ENCODE measurements around the gene PADI4.

Gene PADI4, protein sequence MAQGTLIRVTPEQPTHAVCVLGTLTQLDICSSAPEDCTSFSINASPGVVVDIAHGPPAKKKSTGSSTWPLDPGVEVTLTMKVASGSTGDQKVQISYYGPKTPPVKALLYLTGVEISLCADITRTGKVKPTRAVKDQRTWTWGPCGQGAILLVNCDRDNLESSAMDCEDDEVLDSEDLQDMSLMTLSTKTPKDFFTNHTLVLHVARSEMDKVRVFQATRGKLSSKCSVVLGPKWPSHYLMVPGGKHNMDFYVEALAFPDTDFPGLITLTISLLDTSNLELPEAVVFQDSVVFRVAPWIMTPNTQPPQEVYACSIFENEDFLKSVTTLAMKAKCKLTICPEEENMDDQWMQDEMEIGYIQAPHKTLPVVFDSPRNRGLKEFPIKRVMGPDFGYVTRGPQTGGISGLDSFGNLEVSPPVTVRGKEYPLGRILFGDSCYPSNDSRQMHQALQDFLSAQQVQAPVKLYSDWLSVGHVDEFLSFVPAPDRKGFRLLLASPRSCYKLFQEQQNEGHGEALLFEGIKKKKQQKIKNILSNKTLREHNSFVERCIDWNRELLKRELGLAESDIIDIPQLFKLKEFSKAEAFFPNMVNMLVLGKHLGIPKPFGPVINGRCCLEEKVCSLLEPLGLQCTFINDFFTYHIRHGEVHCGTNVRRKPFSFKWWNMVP

DNA sequence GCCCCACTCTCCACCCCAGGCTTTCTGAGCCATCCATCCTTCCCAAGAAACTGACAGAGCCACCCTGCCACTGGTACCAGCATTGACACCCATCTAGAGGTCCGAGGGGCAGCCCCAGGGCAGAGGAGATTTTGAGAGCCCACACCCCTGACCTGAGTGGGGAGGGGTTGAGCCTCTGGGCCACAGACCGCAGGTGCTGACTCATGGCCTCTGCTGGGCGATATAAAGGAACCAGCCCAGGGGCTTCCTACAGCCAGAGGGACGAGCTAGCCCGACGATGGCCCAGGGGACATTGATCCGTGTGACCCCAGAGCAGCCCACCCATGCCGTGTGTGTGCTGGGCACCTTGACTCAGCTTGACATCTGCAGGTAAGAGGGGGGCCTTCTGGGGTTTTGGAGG is at the start of gene PADI4:
Gene PADI4 (plus strand): TSS at position 252 of the 400 bp plus-strand sequence. CDS start 26 bp downstream, at position 278.
- DNase-seq, result peak; percentile 69

DNA sequence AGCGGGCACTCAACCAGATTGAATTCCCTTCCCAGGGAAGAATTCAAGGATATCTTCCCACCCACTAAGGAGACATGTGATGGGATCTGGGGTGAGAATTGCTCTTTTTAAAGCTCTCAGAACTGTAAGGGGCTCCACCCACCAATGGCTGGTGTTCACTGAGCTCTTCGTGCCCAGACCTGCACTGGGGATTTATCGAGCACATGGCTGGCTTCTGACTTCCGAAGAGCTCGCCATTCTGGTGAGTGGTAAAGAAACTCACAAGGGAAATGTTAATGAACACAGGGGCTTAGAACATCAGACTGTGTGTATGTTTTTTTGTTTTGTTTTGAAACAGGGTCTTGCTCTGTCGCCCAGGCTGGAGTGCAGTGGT is 49.3 kb upstream of the PADI4 start:
- no peak for DNase-seq

DNA sequence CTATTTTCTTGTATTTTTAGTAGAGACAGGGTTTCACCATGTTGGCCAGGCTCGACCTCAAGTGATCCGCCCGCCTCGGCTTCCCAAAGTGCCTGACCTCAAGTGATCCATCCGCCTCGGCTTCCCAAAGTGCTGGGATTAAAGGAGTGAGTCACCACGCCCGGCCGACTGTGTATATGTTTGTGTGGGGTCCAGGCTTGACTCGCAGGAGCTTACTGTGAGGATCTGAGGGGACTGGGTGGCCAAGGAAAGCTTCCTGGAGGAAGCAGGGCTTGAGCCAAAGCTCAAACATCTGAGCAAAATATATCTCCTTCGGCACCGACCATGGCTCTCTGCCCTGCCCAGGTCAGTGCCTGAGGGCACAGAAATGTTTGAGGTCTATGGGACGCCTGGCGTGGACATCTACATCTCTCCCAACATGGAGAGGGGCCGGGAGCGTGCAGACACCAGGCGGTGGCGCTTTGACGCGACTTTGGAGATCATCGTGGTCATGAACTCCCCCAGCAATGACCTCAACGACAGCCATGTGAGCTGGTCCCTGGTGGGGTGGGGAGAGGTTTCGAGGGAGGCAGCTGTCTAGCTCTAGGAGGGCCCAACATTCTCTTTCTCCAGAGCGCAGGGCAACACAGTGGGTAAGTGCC is 48.6 kb upstream of the PADI4 start:
- DNase-seq, result no peak

DNA sequence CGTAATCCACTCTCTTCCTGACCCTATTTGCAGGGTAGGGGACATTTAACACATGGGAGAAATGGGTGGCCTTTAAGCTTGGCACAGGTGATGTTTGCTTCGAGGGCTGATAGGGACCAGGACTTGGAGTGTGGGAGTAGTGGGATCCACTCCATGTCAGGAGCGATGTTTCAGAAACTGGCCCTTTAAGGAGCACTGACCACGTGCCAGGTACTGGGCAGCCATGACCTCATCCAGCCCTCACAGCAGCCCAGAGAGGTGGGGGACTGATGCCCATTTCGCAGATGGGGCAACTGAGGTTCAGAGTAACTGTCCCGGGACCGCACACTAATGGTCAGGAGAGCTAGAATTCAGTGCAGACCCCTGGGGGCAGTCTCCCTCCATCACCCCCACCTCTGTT is 47.7 kb upstream of the PADI4 start:
- no peak for DNase-seq

DNA sequence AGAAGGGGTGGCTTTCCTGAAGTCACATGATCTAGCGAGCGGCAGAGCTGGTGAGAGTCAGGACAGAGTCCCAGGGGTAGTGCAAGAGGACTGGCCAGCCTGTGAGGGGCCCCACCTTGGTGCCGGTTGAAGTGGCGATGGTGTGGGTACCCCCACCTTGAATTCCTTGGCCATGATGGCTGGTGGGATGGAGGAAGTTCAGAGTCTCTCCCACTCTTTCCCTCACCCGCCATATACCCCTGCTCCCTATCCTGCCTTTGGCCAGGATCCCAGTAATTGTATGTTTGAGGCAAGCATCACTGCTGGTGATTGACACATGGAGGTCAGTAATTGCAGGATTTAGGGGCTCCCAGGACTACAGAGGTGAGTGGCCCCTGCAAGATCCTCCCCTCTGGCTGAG is 47.3 kb upstream of the PADI4 start:
- no peak for DNase-seq

DNA sequence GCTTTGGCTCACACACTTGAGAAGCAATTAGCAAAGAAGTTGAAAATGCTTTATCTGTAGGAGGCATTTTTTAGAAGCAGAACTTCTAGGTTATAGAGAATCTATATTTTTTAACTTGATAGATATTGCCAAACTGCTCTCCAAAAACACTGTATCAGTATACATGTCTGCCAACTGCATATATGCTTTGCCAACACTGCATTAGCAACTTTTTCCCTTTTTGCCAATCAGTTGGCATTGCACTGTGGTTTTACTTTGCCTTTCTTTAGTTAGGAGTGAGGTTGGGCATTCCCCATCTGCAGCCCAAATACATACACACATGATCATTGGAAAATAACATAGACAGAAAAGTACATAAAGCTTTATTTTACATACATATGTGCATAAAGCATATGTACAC is 44.1 kb upstream of the PADI4 start:
- DNase-seq, result no peak

DNA sequence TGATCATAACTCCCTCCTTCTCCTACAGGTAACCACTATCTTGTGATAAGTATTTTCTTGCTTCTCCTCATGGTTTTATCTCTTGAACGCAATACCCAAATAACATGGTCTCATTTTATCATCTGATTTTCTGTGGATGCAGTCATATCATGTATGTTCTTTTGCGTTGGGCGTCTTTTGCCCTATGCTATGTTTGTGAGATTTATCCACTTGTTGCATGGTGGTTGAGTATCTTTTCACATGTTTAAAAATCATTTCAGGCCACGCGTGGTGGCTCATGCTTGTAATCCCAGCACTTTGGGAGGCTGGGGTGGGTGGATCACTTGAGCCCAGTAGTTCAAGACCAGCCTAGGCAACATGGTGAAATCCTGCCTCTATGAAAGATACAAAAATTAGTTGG is 43.5 kb upstream of the PADI4 start:
- no peak for DNase-seq

DNA sequence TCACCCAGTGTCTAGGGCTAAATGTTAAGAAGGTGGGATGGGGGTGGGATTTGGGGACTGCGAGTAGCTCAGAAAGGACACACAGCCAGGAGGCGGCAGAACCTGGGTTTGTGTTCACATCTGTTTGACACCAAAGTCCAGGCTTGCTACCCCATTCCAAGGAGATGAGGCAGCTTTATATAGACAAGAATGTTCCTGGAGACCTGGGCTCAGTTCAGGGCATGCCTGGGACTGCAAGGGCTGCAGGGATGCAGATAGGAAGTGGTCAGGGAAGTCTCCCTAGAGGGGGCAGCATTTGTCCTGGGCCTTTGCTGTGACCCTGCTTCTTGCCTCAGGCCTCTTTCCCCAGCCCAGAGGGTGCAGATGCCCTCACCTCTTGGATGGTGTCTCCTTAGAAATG is 42.8 kb upstream of the PADI4 start:
- no peak for DNase-seq

DNA sequence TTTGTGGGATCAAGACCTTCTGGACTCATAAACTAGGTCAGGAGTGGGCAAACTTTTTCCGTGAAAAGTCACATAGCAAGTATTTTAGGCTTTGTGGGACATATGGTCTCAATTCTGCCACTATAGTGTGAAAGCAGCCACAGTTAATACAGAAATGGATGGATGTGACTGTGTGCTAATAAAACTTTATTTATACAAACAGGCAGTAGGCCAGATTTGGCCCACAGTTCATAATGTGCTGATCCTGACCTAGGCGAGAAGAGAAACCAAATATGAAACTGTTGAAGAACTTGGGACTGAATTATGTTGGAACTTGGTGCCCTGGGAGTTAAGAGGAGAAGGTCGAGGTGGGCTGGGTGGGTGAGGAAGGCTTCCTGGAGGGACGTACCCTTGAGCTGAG is 42.0 kb upstream of the PADI4 start:
- no peak for DNase-seq

DNA sequence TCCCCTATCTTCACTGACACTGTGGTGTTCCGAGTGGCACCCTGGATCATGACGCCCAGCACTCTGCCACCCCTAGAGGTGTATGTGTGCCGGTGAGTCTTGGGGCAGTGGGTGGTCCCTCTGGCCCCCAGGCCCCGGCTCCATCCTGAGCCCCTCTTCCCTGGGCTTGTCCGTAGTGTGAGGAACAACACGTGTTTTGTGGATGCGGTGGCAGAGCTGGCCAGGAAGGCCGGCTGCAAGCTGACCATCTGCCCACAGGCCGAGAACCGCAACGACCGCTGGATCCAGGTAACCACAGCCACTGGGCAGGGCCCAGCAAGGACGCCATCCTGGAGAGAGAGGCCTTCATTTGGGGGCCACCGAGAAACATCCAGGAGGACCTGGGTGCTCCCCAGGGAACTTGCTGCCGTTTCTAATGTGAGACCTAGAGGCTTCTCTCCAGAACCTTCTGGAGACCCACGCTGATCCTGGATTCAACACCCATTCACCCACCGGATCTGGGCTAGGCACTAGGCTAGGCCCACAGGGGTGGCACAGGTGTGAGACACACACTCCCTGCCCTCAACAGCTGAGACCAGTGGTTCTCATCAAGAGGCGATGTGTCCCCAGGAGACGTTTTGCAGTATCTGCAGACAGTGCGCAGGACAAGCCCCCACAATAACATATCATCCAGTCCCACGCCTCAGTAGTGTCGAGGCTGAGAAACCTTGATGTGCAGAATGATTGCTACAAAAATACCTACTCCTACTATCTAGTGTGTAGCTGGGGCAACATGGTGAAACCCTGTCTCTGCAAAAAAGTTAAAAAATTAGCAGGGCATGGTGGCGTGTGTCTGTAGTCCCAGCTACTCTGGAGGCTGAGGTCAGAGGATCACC is 36.9 kb upstream of the PADI4 start:
- no peak for DNase-seq

DNA sequence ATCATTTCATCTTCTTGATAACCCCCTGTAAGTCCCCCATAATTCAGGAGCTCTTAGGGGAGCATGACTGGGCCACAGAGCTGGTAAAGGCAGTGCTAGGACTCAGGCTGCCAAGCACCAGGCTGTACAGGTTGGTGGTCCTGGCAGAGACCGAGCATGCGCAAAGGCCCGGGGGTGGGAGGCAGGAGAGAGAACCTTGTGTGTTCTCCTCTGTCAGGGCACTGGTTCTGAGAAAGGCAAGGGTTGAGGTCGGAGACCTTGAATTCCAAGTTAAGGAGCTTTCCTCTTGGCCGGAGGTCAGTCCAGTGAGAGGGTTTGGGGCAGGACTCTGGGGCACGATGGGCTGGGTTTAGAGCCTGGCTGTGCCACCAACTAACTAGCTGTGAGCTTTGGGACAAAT is 35.9 kb upstream of the PADI4 start:
- DNase-seq, result no peak

DNA sequence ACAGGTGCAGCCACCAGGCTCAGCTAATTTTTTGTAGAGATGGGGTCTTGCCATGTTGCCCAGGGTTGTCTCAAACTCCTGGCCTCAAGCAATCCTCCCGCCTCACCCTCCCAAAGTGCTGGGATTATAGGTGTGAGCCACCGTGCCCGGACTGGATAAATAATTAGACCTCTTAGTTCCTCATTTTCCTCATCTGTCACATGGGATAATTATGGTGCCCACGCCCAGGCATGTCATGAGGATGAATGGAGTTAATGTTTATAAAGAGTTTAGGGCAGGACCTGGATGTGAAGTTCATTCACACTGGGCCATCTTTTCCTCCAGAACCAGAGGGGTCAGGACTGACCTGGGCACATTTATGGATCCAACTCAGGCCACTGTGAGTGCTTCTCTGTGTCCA is 35.4 kb upstream of the PADI4 start:
- DNase-seq, result no peak

DNA sequence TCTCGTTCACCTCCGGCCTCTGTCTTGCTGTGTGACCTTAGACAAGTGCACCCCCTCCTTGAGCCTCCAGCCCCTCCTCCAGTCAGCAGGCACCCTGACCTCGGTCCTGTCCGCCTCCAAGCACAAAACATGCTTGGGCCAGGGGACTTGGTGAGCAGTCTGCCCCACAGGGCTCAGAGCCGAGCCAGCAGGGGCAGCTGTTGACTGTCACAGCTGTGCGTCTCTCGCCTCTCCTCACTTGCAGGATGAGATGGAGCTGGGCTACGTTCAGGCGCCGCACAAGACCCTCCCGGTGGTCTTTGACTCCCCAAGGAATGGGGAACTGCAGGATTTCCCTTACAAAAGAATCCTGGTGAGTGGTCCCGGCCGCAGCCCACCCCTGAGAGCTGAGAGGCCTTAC is 34.9 kb upstream of the PADI4 start:
- DNase-seq, result no peak

DNA sequence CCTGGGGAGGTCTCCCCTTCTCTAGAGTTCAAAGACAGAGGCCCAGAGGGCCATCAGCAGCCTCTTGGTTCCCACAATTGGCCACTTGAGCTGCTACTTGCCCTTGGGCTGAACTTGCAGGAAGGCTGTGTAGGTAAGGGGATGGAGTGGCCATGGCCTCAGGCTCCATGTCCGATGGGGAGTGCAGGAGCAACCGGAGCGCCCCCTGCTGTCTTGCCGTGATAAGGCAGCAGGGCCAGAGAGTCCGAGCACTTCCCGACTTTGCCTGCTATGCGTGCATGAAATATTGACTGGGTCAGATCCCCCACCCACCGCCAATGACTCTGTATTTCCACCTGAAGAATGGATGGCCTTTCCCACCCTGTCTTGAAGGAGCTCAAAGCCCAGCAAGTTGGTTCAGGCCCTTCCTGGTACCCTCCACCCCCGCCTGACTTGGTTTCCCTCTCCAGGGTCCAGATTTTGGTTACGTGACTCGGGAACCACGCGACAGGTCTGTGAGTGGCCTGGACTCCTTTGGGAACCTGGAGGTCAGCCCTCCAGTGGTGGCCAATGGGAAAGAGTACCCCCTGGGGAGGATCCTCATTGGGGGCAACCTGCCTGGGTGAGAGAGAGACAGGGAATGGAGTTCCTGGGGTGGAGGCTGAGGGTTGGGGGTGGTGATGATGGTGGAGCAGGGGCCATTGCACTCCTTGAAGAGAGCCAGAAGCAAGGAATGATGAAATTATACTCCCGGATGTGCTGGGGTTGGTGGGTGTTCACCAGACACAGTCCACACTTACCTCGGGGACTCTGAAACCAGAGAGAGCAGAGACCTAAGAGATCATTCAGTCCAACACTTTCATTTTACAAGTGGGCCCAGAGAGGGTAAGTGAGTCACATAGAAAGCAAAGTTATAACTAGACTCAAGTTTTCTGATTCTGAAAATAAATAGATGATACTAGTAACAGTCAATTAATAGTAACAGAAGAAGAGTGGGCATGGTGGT is 33.5 kb upstream of the PADI4 start:
- peak; percentile 78 for DNase-seq

DNA sequence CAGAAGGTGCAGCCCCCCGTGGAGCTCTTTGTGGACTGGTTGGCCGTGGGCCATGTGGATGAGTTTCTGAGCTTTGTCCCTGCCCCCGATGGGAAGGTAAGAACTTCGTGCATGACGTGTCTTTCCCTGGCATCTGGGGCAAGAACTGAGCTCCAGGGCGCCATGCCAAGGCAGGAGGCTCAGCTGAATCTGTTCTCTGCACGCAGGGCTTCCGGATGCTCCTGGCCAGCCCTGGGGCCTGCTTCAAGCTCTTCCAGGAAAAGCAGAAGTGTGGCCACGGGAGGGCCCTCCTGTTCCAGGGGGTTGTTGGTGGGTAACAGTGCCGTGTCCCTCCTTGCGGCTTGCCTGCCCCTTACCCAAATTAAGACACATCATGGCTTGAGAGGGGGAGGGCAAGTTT is 31.4 kb upstream of the PADI4 start:
- DNase-seq, result peak; percentile 68

DNA sequence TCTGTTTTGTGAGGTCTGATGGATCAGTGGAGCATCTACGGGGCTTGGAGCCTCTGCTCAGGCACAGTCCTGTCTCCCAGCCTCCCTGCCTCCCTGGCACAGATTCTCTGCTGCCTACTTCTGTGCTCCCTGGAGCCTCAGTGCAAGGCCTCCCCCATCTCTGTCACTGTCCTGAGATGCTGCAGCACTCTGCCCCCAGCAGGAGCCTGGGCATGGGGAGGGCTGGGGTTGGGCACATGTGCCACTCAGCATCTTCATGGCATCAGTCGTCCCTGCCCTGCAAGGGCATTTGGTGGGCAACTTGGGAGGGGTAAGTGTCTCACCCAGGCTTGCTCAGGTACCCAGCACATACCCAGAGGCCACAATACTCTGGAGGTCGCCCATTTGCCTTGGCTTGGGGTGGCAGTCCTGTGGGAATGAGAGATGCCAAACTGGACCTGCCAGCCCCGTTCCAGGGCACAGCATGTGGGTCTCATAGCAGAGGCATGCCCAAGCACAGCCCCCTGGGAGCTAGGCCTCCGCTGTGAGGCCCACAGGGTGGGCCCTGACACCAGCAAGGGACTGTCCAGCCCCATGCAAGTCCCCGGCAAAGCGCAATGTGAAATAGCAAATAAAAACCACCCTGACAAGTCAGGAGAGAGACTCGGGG is 30.4 kb upstream of the PADI4 start:
- no peak for DNase-seq

DNA sequence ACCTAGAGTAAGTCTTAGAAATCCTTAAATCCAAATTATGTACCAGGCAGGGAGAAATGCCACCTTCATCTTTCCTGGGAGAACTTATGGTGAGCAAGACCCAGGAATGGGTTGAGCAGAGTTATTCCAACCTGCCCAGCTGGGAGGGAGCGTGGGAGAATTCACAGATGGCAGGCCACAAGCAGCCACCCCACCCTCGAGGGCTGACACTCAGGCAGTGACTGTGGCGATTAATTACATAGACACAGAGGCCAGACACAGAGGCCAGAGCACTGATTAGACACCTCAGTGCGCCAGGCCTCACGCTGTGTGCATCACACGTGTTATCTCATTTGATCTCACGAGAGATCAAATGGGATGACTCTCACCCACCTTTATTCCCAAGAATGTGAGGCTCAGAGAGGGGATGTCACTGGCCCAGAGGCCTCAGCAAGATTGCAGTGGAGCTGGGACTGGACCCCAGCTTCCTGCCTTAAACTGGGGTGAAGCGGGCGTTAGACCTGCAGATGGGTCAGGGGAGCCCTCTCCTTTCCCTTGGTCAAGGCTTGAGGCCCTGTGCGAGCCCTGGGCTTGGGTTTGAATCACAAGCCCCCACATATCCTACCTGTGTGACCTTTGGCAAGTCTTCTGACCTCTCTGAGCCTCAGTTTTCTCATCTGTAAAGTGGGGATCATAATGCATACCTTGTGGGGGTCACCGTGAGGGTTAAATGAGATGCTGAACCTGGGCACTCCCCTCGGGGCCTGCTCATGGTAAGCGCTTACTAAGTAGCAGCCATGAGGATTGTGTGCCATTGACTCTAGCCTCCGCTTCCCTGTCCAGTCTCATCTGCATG is 28.8 kb upstream of the PADI4 start:
- no peak for DNase-seq

DNA sequence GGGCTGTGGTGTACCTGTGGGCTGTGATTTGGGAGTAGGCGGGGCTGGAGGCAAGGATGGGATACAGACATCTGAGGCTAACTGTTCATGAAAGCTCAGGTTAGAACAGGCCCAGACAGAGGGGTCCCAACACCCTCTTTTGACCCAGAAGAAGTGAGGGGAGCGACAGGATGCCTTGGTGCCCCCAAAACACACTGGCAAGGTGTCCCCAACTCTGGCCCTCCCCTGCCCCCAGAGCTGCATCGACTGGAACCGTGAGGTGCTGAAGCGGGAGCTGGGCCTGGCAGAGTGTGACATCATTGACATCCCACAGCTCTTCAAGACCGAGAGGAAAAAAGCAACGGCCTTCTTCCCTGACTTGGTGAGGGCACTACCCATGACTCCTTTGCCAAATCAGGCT is 27.6 kb upstream of the PADI4 start:
- no peak for DNase-seq

DNA sequence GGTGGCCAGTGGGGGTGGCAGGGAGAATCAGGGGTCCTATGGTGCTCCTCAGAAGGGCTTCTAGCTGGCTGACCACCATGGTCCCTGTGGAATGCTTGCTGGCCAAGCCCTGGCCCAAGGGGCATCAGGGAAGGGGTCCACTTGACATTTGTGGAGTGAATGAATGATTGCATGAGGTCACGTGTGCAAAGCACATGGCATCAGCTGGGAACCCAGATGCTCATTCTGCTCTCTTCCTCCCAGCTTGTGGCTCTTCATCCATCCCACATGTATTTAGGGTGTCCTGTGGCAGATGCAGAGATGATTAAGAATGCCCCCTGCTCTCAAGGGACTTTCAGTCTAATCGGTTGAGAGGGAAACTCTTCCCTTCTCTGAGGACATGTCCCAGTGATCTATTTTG is 27.1 kb upstream of the PADI4 start:
- DNase-seq, result no peak

DNA sequence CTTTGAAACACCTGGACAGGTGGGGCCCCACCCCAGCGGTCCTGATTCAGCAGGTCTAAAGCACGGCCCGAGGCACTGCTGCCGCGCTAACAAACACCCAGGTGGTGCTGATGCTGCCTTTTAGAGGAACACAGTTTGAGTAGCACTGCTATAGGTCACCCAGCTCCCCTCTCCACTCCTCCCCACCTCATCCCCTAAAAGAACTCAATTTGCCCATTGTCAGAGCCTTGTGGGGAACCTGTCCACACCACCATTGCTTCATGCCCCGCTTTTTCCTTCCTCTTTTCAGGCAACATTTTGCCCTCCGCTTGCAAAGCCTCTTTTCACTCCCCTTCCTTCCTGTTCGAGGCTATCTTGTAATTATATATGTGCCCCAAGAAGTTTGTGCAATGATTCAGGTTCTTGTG is 26.2 kb upstream of the PADI4 start:
- peak; percentile 83 for DNase-seq
